Endodermal cell (in vitro differentiated cells): ENCODE data around the gene PIWIL4. TPM values are rescaled to one million over a fixed set of nuclear protein-coding genes. Genes with fewer than 3 reads are reported as not detected.

Experiments used
- DNase-seq: peaks from one replicate; pipeline ENCODE4 v3.0.0-alpha.2; 2017
- H3K27ac ChIP-seq: 2 replicates; pipeline ENCODE4 v1.5.1; 2013; ENCODE audit warnings: mild to moderate bottlenecking, low read depth, low read length, moderate library complexity
- H3K27me3 ChIP-seq: 2 replicates; pipeline ENCODE4 v1.6.1; 2013; ENCODE audit warnings: mild to moderate bottlenecking, low read length, moderate library complexity; ENCODE audit not compliant: insufficient read depth, control insufficient read depth, poor library complexity, severe bottlenecking
- H3K36me3 ChIP-seq: 2 replicates; pipeline ENCODE4 v1.7.0; 2013; ENCODE audit warnings: mild to moderate bottlenecking, low read length, moderate library complexity; ENCODE audit not compliant: control insufficient read depth, insufficient read depth
- H3K4me1 ChIP-seq: one replicate; pipeline ENCODE4 v1.7.0; 2013; ENCODE audit warnings: low read length; ENCODE audit not compliant: control insufficient read depth, insufficient read depth
- H3K4me3 ChIP-seq: 2 replicates; pipeline ENCODE4 v1.5.1; 2013; ENCODE audit warnings: mild to moderate bottlenecking, low read length, moderate library complexity
- H3K9ac ChIP-seq: 2 replicates; pipeline ENCODE4 v1.6.1; 2013; ENCODE audit warnings: mild to moderate bottlenecking, low read length, moderate library complexity; ENCODE audit not compliant: poor library complexity, severe bottlenecking; ENCODE audit errors: extremely low read depth
- H3K9me3 ChIP-seq: 2 replicates; pipeline ENCODE4 v1.6.1; 2013; ENCODE audit warnings: mild to moderate bottlenecking, low read length, moderate library complexity; ENCODE audit not compliant: control insufficient read depth
- H3K27ac Mint-ChIP-seq: 2 replicates; pipeline ENCODE4 v1.8.0; 2020; ENCODE audit warnings: mixed read lengths
- H3K27me3 Mint-ChIP-seq: 2 replicates; pipeline ENCODE4 v1.8.0; 2021; ENCODE audit warnings: mild to moderate bottlenecking, mixed read lengths; ENCODE audit not compliant: insufficient read depth
- H3K36me3 Mint-ChIP-seq: 2 replicates; pipeline ENCODE4 v1.8.0; 2020; ENCODE audit warnings: low read depth, mixed read lengths
- H3K4me1 Mint-ChIP-seq: 2 replicates; pipeline ENCODE4 v1.8.0; 2020; ENCODE audit warnings: mixed read lengths
- H3K4me3 Mint-ChIP-seq: 2 replicates; pipeline ENCODE4 v1.8.0; 2020; ENCODE audit warnings: mild to moderate bottlenecking, moderate library complexity, mixed read lengths
- H3K9me3 Mint-ChIP-seq: 2 replicates; pipeline ENCODE4 v1.8.0; 2020; ENCODE audit warnings: mild to moderate bottlenecking, mixed read lengths
- CTCF ChIP-seq: fragments of 200-600 bp; sonication (generic); conservative IDR thresholded peaks from 2 replicates; pipeline ENCODE4 v1.5.0; 2021; ENCODE audit warnings: antibody characterized with exemption, mild to moderate bottlenecking
- WGBS, 2 experiments: methylation state at CpG; one replicate each; pipeline versions ENCODE4 v1.1.5 to v1.1.7; 2013; ENCODE audit warnings: missing lambda C conversion rate in 2 of 2, mixed read lengths in 1 of 2; ENCODE audit not compliant: insufficient coverage in 1 of 2, insufficient read length in 1 of 2; 5-methylcytosine and 5-hydroxymethylcytosine counted together
- total RNA-seq, 2 donors: library from RNA; stranded (reverse); fragmentation: NEBNext Ultra II Directional in 1 of 2; extraction: Animal tissue kit (Norgen Biotek cat#: 25700) in 1 of 2; gene quantifications; 2 replicates in 1 of 2; 3 replicates in 1 of 2; pipeline ENCODE4 v1.2.1, GENCODE V29; 2021

Gene PIWIL4
- total RNA-seq, 2 donors from 2014 or later, result 0.24 to 0.82 TPM

- peaks cover 11% of the 10 kb centered on the region for H3K27me3 ChIP-seq
- no peaks in the 10 kb centered on the region for H3K4me1 ChIP-seq
- Mint-ChIP-seq H3K36me3 (no peaks in the 10 kb centered on the region), H3K4me1 (no peaks in the 10 kb centered on the region), H3K4me3 (no peak overlapping the region), H3K9me3 (no peaks in the 10 kb centered on the region), H3K27ac (no peak overlapping the region), H3K27me3 (peaks cover 15% of the 10 kb centered on the region)
- peak; percentile 80 for TF ChIP-seq CTCF
- no peaks in the 10 kb centered on the region for H3K36me3 ChIP-seq
- no peak overlapping the region for H3K27ac ChIP-seq
- no peak for DNase-seq
- no peak overlapping the region for H3K4me3 ChIP-seq
- H3K9ac ChIP-seq, result no peak overlapping the region
- 60 to 75% methylated on average over 5 of the region's 5 CpGs for WGBS, 2 experiments
- H3K9me3 ChIP-seq, result no peaks in the 10 kb centered on the region
These were observed 45.5 kb upstream of the PIWIL4 start for GRCh38 chr11:94521684-94522083.

- WGBS, 2 experiments, result 88 to 100% methylated on average over 1 of the region's 1 CpG
- H3K36me3 ChIP-seq, result no peaks in the 10 kb centered on the region
- H3K9me3 Mint-ChIP-seq, result no peaks in the 10 kb centered on the region
- H3K4me3 Mint-ChIP-seq, result no peak overlapping the region
- H3K4me1 ChIP-seq, result no peaks in the 10 kb centered on the region
- H3K36me3 Mint-ChIP-seq, result no peaks in the 10 kb centered on the region
- DNase-seq, result no peak
- H3K27me3 Mint-ChIP-seq, result peaks cover 25% of the 10 kb centered on the region
- peaks cover 22% of the 10 kb centered on the region for H3K27me3 ChIP-seq
- H3K9ac ChIP-seq, result no peak overlapping the region
- no peaks in the 10 kb centered on the region for H3K9me3 ChIP-seq
- H3K4me3 ChIP-seq, result no peak overlapping the region
- no peak for TF ChIP-seq CTCF
- no peak overlapping the region for H3K27ac ChIP-seq
- no peak overlapping the region for H3K27ac Mint-ChIP-seq
- H3K4me1 Mint-ChIP-seq, result no peaks in the 10 kb centered on the region
These were observed 42.8 kb upstream of the PIWIL4 start for GRCh38 chr11:94524341-94524740.

- H3K4me1 ChIP-seq, result no peaks in the 10 kb centered on the region
- no peak overlapping the region for H3K27ac ChIP-seq
- no peak overlapping the region for H3K4me3 ChIP-seq
- no peaks in the 10 kb centered on the region for H3K36me3 ChIP-seq
- H3K4me1 Mint-ChIP-seq, result no peaks in the 10 kb centered on the region
- WGBS, 2 experiments, result 80% methylated on average over 5 of the region's 5 CpGs; no CpG with 5 or more reads in 1 of the 2 experiments
- H3K9ac ChIP-seq, result no peak overlapping the region
- peaks cover 22% of the 10 kb centered on the region for H3K27me3 ChIP-seq
- H3K27me3 Mint-ChIP-seq, result peaks cover 25% of the 10 kb centered on the region
- H3K9me3 Mint-ChIP-seq, result no peaks in the 10 kb centered on the region
- DNase-seq, result no peak
- no peak for TF ChIP-seq CTCF
- no peak overlapping the region for H3K27ac Mint-ChIP-seq
- H3K36me3 Mint-ChIP-seq, result no peaks in the 10 kb centered on the region
- no peak overlapping the region for H3K4me3 Mint-ChIP-seq
- H3K9me3 ChIP-seq, result no peaks in the 10 kb centered on the region
These were observed 41.4 kb upstream of the PIWIL4 start for GRCh38 chr11:94525546-94526324.
